WTC11 (cell line): ENCODE results near the gene PRKAB2. TPM values are rescaled to one million over a fixed set of nuclear protein-coding genes. Genes with fewer than 3 reads are reported as not detected.

Experiments
- ATAC-seq: fragments of 200-7000 bp; cut with Tn5 transposase; 2 replicates; pipeline ENCODE4 v1.10.0; 2021; ENCODE audit warnings: mild to moderate bottlenecking, moderate library complexity
- CTCF ChIA-PET: fragments of 300-600 bp; sonication (Branson Sonifier 250); formaldehyde crosslinking; loops from one replicate; lab custom pipeline; 2021; ENCODE audit warnings: antibody characterized with exemption; lab: Charles Lee
- POLR2A ChIA-PET: fragments of 350-600 bp; sonication (Branson Sonifier 250); formaldehyde crosslinking; loops from one replicate; lab custom pipeline; 2021; ENCODE audit warnings: antibody characterized with exemption; lab: Charles Lee
- DNase-seq: peaks from one replicate; pipeline ENCODE4 v3.0.0; 2021; ENCODE audit warnings: low spot score
- H3K27ac Mint-ChIP-seq: 2 replicates; pipeline ENCODE4 v1.8.0; 2021; ENCODE audit warnings: mixed read lengths
- H3K27me3 Mint-ChIP-seq: 2 replicates; pipeline ENCODE4 v1.8.0; 2021; ENCODE audit warnings: low read depth, mild to moderate bottlenecking, moderate library complexity, mixed read lengths
- H3K36me3 Mint-ChIP-seq: 2 replicates; pipeline ENCODE4 v1.8.0; 2021; ENCODE audit warnings: mixed read lengths
- H3K4me1 Mint-ChIP-seq: 2 replicates; pipeline ENCODE4 v1.8.0; 2022; ENCODE audit warnings: mixed read lengths
- H3K4me3 Mint-ChIP-seq: 2 replicates; pipeline ENCODE4 v1.8.0; 2021; ENCODE audit warnings: mild to moderate bottlenecking, moderate library complexity, mixed read lengths
- H3K9me3 Mint-ChIP-seq: 2 replicates; pipeline ENCODE4 v1.8.0; 2021; ENCODE audit warnings: mixed read lengths
- ATF6 ChIP-seq: sonication (generic); formaldehyde crosslinking; IDR thresholded peaks from 2 replicates; pipeline ENCODE4 v1.8.1; 2023; ENCODE audit warnings: mild to moderate bottlenecking, missing genetic modification reagents
- CREB1 ChIP-seq: sonication (generic); formaldehyde crosslinking; IDR thresholded peaks from 2 replicates; pipeline ENCODE4 v1.8.0; 2023; ENCODE audit warnings: mild to moderate bottlenecking, missing genetic modification reagents
- E2F5 ChIP-seq: sonication (generic); formaldehyde crosslinking; IDR thresholded peaks from 2 replicates; pipeline ENCODE4 v1.8.1; 2022; ENCODE audit warnings: mild to moderate bottlenecking, moderate library complexity, missing genetic modification reagents
- FOXP1 ChIP-seq: sonication (generic); formaldehyde crosslinking; IDR thresholded peaks from 2 replicates; pipeline ENCODE4 v1.8.0; 2022; ENCODE audit warnings: missing genetic modification reagents, mild to moderate bottlenecking, moderate library complexity, borderline replicate concordance
- GABPB1 ChIP-seq: sonication (generic); formaldehyde crosslinking; IDR thresholded peaks from 2 replicates; pipeline ENCODE4 v1.8.1; 2023; ENCODE audit warnings: mild to moderate bottlenecking, missing genetic modification reagents
- IRF1 ChIP-seq: sonication (generic); formaldehyde crosslinking; IDR thresholded peaks from 2 replicates; pipeline ENCODE4 v1.8.0; 2023; ENCODE audit warnings: missing genetic modification reagents
- IRF2 ChIP-seq: sonication (generic); formaldehyde crosslinking; IDR thresholded peaks from 2 replicates; pipeline ENCODE4 v1.8.0; 2022; ENCODE audit warnings: low read depth, missing genetic modification reagents, borderline replicate concordance
- KAT7 ChIP-seq: sonication (generic); formaldehyde crosslinking; IDR thresholded peaks from 2 replicates; pipeline ENCODE4 v1.8.1; 2023; ENCODE audit warnings: missing genetic modification reagents, mild to moderate bottlenecking, borderline replicate concordance
- MLX ChIP-seq: sonication (generic); formaldehyde crosslinking; IDR thresholded peaks from 2 replicates; pipeline ENCODE4 v1.8.1; 2023; ENCODE audit warnings: mild to moderate bottlenecking, missing genetic modification reagents, moderate library complexity
- MXD4 ChIP-seq: fragments of 250-450 bp; sonication (Bioruptor Pico); IDR thresholded peaks from 2 replicates; pipeline ENCODE4 v1.8.0; 2021; ENCODE audit warnings: mild to moderate bottlenecking, moderate library complexity, borderline replicate concordance
- NFE2L1 ChIP-seq: sonication (generic); formaldehyde crosslinking; IDR thresholded peaks from 2 replicates; pipeline ENCODE4 v1.8.1; 2023; ENCODE audit warnings: missing genetic modification reagents
- NR2C2 ChIP-seq: sonication (generic); formaldehyde crosslinking; IDR thresholded peaks from 2 replicates; pipeline ENCODE4 v1.8.0; 2022; ENCODE audit warnings: mild to moderate bottlenecking, missing genetic modification reagents
- RELA ChIP-seq: sonication (generic); formaldehyde crosslinking; IDR thresholded peaks from 2 replicates; pipeline ENCODE4 v1.8.1; 2022; ENCODE audit warnings: missing genetic modification reagents, mild to moderate bottlenecking, borderline replicate concordance
- RORB ChIP-seq: fragments of 250-450 bp; sonication (Bioruptor Pico); IDR thresholded peaks from 2 replicates; pipeline ENCODE4 v1.9.0; 2021; ENCODE audit warnings: mild to moderate bottlenecking
- SMAD3 ChIP-seq: sonication (generic); formaldehyde crosslinking; IDR thresholded peaks from 2 replicates; pipeline ENCODE4 v1.8.0; 2022; ENCODE audit warnings: missing genetic modification reagents, mild to moderate bottlenecking, borderline replicate concordance
- SOX15 ChIP-seq: fragments of 250-450 bp; sonication (Bioruptor Pico); IDR thresholded peaks from 2 replicates; pipeline ENCODE4 v1.9.0; 2021; ENCODE audit warnings: mild to moderate bottlenecking
- TCF7 ChIP-seq: sonication (generic); formaldehyde crosslinking; IDR thresholded peaks from 2 replicates; pipeline ENCODE4 v1.8.0; 2022; ENCODE audit warnings: mild to moderate bottlenecking, low read depth, missing genetic modification reagents, moderate library complexity
- ZNF138 ChIP-seq: sonication (generic); formaldehyde crosslinking; conservative IDR thresholded peaks from 2 replicates; pipeline ENCODE4 v1.8.1; 2022; ENCODE audit warnings: mild to moderate bottlenecking, moderate library complexity, missing genetic modification reagents
- ZNF317 ChIP-seq: sonication (generic); formaldehyde crosslinking; IDR thresholded peaks from 2 replicates; pipeline ENCODE4 v1.8.1; 2023; ENCODE audit warnings: low read depth, mild to moderate bottlenecking, moderate library complexity, missing genetic modification reagents, borderline replicate concordance
- ZNF396 ChIP-seq: fragments of 250-450 bp; sonication (Bioruptor Pico); IDR thresholded peaks from 2 replicates; pipeline ENCODE4 v1.8.0; 2021; ENCODE audit warnings: mild to moderate bottlenecking, moderate library complexity, borderline replicate concordance
- total RNA-seq: library from RNA; stranded (reverse); gene quantifications from 3 replicates; pipeline ENCODE4 v1.2.3, GENCODE V29; 2021

PRKAB2 gene
- total RNA-seq, 1 experiment from 2014 or later, result 28.3 TPM

- TF ChIP-seq ZNF138 (CRISPR knock-in tag) (no peak), IRF1 (CRISPR knock-in tag) (no peak), NFE2L1 (CRISPR knock-in tag) (no peak)
Observed at GRCh38 chr1:147217141-147217540, 44.9 kb upstream of the PRKAB2 start (continued).

GRCh38 chr1:147216124-147216523 lies 43.9 kb upstream of the PRKAB2 start:
- ChIA-PET POLR2A (no interaction called here), CTCF (no interaction called here)
- Mint-ChIP-seq H3K27me3 (no peaks in the 10 kb centered on the region), H3K36me3 (no peaks in the 10 kb centered on the region), H3K9me3 (no peaks in the 10 kb centered on the region), H3K27ac (no peak overlapping the region), H3K4me1 (peaks cover 3% of the 10 kb centered on the region), H3K4me3 (no peak overlapping the region)
- no peak for TF ChIP-seq E2F5
- TF ChIP-seq ZNF396 (CRISPR knock-in tag), result no peak
- TF ChIP-seq MXD4 (CRISPR knock-in tag), result no peak
- no peak for TF ChIP-seq RORB
- TF ChIP-seq GABPB1, result no peak
- TF ChIP-seq KAT7, result no peak
- no peak for TF ChIP-seq SOX15 (CRISPR knock-in tag)
- TF ChIP-seq NR2C2 (CRISPR knock-in tag), result no peak
- TF ChIP-seq TCF7 (CRISPR knock-in tag), result no peak
- TF ChIP-seq IRF2 (CRISPR knock-in tag), result no peak
- TF ChIP-seq ZNF317 (CRISPR knock-in tag), result no peak
- ATAC-seq, result no peak
- no peak for DNase-seq

- DNase-seq, result no peak
- ATAC-seq, result no peak
- Mint-ChIP-seq H3K36me3 (no peaks in the 10 kb centered on the region), H3K4me1 (peaks cover 3% of the 10 kb centered on the region), H3K4me3 (no peak overlapping the region), H3K27me3 (no peaks in the 10 kb centered on the region), H3K9me3 (no peaks in the 10 kb centered on the region), H3K27ac (no peak overlapping the region)
- CTCF ChIA-PET, result no interaction called here
- TF ChIP-seq SMAD3 (no peak), ATF6 (CRISPR knock-in tag) (no peak), CREB1 (CRISPR knock-in tag) (no peak), MLX (CRISPR knock-in tag) (no peak), RORB (no peak), GABPB1 (no peak), FOXP1 (CRISPR knock-in tag) (no peak), RELA (no peak)
- POLR2A ChIA-PET, result no interaction called here
Observed at GRCh38 chr1:147215540-147215916, 43.3 kb upstream of the PRKAB2 start.
